GM21447 (cell line): Measurements from ENCODE around the gene RBFOX2.
"Not testable (repeated sequence)": the region's sequence is repeated elsewhere in the genome, so short reads cannot be mapped to it uniquely, and the experiment has no call there.

ENCODE experiments used
- ATAC-seq: cut with Tn5 transposase; IDR thresholded peaks from one replicate; pipeline ENCODE4 v1.9.1; 2021; ENCODE audit not compliant: unreplicated experiment

RBFOX2 gene

GRCh38 chr22:36044517-36044916 is 15.9 kb upstream of the RBFOX2 start:
- not testable (repeated sequence) for ATAC-seq

GRCh38 chr22:36042240-36042639 is 13.6 kb upstream of the RBFOX2 start:
- ATAC-seq: no peak

GRCh38 chr22:36039125-36039524 is 10.5 kb upstream of the RBFOX2 start:
- ATAC-seq: no peak

- ATAC-seq: no peak
These were observed 8.6 kb upstream of the RBFOX2 start for GRCh38 chr22:36037102-36037758.

GRCh38 chr22:36036167-36036624 is 7.6 kb upstream of the RBFOX2 start:
- ATAC-seq: no peak

- ATAC-seq: no peak
These were observed 4.0 kb upstream of the RBFOX2 start for GRCh38 chr22:36032611-36033010.

- ATAC-seq: no peak
These were observed 757 bp upstream of the RBFOX2 start for GRCh38 chr22:36029406-36029755.

- ATAC-seq: no peak
These were observed 534 bp downstream of the RBFOX2 start for GRCh38 chr22:36027935-36028645.

GRCh38 chr22:36027579-36027934 is 1.1 kb downstream of the RBFOX2 start:
- ATAC-seq: no peak

GRCh38 chr22:36026741-36027140 is 1.9 kb downstream of the RBFOX2 start:
- ATAC-seq: no peak

GRCh38 chr22:36022697-36023096 is 5.9 kb downstream of the RBFOX2 start:
- no peak for ATAC-seq

GRCh38 chr22:36022162-36022561 is 6.5 kb downstream of the RBFOX2 start:
- ATAC-seq: no peak

- no peak for ATAC-seq
These were observed 6.9 kb downstream of the RBFOX2 start for GRCh38 chr22:36021606-36022153.

- ATAC-seq: not testable (repeated sequence)
These were observed 7.8 kb downstream of the RBFOX2 start for GRCh38 chr22:36020865-36021264.

- no peak for ATAC-seq
These were observed 11.0 kb downstream of the RBFOX2 start for GRCh38 chr22:36017651-36018091.

- ATAC-seq: no peak
These were observed 11.9 kb downstream of the RBFOX2 start for GRCh38 chr22:36016684-36017083.

- no peak for ATAC-seq
These were observed 12.7 kb downstream of the RBFOX2 start for GRCh38 chr22:36015811-36016529.

GRCh38 chr22:36015155-36015810 is 13.3 kb downstream of the RBFOX2 start:
- ATAC-seq: no peak

- no peak for ATAC-seq
These were observed 14.0 kb downstream of the RBFOX2 start for GRCh38 chr22:36014546-36015074.

- ATAC-seq: no peak
These were observed 16.3 kb downstream of the RBFOX2 start for GRCh38 chr22:36012332-36012731.

GRCh38 chr22:36010882-36011281 is 17.7 kb downstream of the RBFOX2 start:
- no peak for ATAC-seq
